Measurements from ENCODE around the gene GPC3.

DNA sequence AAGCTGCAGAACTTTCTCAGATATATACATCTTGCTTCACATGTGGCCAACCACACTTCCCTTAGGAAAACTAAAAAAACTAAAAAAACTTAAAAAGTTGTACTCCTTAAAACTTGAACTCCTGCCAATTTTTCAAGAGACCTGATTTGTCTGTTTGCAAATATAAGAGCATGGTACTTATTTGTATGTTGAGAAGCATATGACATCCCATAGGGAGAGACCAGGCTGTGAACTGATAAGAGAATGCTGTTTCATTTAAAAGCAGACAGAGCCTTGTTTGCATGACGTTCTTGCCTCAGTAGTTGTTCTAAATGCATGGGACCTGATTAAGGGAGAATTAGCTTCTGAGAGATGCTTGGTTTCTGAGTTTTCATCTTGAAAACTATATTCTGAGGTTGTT, 169.9 kb downstream of the GPC3 start:
- TF ChIP-seq, protein P1, sequence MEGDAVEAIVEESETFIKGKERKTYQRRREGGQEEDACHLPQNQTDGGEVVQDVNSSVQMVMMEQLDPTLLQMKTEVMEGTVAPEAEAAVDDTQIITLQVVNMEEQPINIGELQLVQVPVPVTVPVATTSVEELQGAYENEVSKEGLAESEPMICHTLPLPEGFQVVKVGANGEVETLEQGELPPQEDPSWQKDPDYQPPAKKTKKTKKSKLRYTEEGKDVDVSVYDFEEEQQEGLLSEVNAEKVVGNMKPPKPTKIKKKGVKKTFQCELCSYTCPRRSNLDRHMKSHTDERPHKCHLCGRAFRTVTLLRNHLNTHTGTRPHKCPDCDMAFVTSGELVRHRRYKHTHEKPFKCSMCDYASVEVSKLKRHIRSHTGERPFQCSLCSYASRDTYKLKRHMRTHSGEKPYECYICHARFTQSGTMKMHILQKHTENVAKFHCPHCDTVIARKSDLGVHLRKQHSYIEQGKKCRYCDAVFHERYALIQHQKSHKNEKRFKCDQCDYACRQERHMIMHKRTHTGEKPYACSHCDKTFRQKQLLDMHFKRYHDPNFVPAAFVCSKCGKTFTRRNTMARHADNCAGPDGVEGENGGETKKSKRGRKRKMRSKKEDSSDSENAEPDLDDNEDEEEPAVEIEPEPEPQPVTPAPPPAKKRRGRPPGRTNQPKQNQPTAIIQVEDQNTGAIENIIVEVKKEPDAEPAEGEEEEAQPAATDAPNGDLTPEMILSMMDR (IDR thresholded peaks at IDR 0.05), result no peak
- no peak for TF ChIP-seq POLR2A (IDR thresholded peaks at IDR 0.05)
